Jurkat, Clone E6-1 (cell line): ENCODE data around the gene ZNF71.
"Not testable (repeated sequence)": the region's sequence is repeated elsewhere in the genome, so short reads cannot be mapped to it uniquely, and the experiment has no call there.

Experiments used
- DNase-seq: peaks from one replicate; pipeline ENCODE4 v3.0.0-alpha.2; 2011; ENCODE audit warnings: low read depth, low spot score
- H3K4me3 ChIP-seq: 2 replicates; pipeline ENCODE4 v1.5.1; 2011; ENCODE audit warnings: mild to moderate bottlenecking, low read length, control low read depth, moderate library complexity

ZNF71 gene

DNA sequence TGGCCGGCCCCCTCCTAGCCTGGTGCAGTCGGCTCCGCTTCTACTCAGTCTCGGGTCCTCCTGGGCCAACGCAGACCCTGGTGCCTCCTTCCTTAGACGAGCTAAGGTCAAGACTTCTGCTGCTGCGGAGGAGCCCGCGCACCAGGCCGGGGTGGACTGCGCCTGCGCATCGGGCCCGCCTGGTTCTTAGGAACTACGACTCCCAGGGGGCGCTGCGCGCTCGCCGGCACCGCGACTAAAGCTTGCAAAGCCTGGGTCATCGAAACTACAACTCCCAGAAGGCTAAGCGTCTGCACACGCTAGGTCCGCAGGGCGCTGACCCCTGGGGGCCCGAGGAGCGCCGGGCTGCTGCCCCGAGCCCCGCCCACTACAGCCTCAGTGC, 76.5 kb downstream of the ZNF71 start, which contains the start of gene ZNF835:
Gene ZNF835 (minus strand): TSS at position 145 of the 382 bp plus-strand sequence. CDS start 6,559 bp downstream, outside the sequence.
- H3K4me3 ChIP-seq, result no peak within 1 kb of the TSS
- no peak for DNase-seq

DNA sequence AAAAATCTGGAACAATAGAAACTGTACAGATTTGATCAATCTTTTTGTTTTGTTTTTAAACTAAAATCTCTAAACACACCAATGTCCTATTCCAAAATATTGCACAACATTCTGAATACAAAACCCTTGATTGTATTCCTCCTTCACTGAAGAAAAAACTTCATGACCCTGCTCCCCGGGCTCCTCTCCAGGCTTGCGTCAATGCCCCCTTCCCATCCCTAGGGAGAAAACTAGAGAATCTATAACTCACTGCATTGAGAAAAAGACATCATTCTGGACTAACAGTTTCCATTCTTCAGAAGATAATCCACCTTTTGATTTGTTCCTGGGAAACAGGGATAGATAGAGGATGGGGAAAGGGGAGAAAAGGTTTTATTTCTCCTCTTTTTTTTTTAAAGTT, 77.5 kb downstream of the ZNF71 start:
- not testable (repeated sequence) for DNase-seq, H3K4me3 ChIP-seq
